PC-9 (cell line): Measurements from ENCODE around the gene PPM1N. TPM values are rescaled to one million over a fixed set of nuclear protein-coding genes. Genes with fewer than 3 reads are reported as not detected.

ENCODE experiments used
- BruUV-seq: library from RNA; stranded (reverse); fragments of 400-500 nt; replicated peaks from 2 replicates; lab custom pipeline; 2021; lab: Mats Ljungman, UMichigan
- CTCF ChIA-PET: fragments of 300-600 bp; sonication (Branson Sonifier 250); formaldehyde crosslinking; loops from one replicate; lab custom pipeline; 2022; ENCODE audit warnings: antibody characterized with exemption; lab: Charles Lee
- POLR2A ChIA-PET: fragments of 300-600 bp; sonication (Branson Sonifier 250); formaldehyde crosslinking; loops from one replicate; lab custom pipeline; 2022; ENCODE audit warnings: antibody characterized with exemption; ENCODE audit not compliant: unreplicated experiment; lab: Charles Lee
- DNase-seq, 2 experiments: peaks; one replicate each; pipeline versions ENCODE4 v3.0.0 to v3.0.0-alpha.2; 2015 to 2022; ENCODE audit warnings: mixed read lengths in 1 of 2
- H2AFZ ChIP-seq: fragments of 200-600 bp; sonication (generic); 2 replicates; pipeline ENCODE4 v1.8.1; 2017; ENCODE audit warnings: antibody characterized with exemption
- H3F3A ChIP-seq: fragments of 200-600 bp; sonication (generic); 2 replicates; pipeline ENCODE4 v1.8.1; 2017; ENCODE audit warnings: antibody characterized with exemption, mild to moderate bottlenecking, low read depth; ENCODE audit not compliant: insufficient read depth
- H3K27ac ChIP-seq: fragments of 200-600 bp; sonication (generic); 2 replicates; pipeline ENCODE4 v1.6.1; 2016; ENCODE audit warnings: mixed run types
- H3K27me3 ChIP-seq: fragments of 200-600 bp; sonication (generic); 2 replicates; pipeline ENCODE4 v1.6.1; 2016; ENCODE audit warnings: low read depth, mixed run types; ENCODE audit not compliant: insufficient read depth
- H3K36me3 ChIP-seq: fragments of 200-600 bp; sonication (generic); 2 replicates; pipeline ENCODE4 v1.6.1; 2016; ENCODE audit warnings: low read depth, mixed run types
- H3K4me1 ChIP-seq: fragments of 200-600 bp; sonication (generic); replicated peaks from 2 replicates; pipeline ENCODE4 v1.6.1; 2016; ENCODE audit warnings: mixed run types; ENCODE audit not compliant: insufficient read depth
- H3K4me2 ChIP-seq: fragments of 200-600 bp; sonication (generic); 2 replicates; pipeline ENCODE4 v1.6.1; 2017; ENCODE audit warnings: mixed run types
- H3K4me3 ChIP-seq: fragments of 200-600 bp; sonication (generic); 2 replicates; pipeline ENCODE4 v1.6.1; 2016; ENCODE audit warnings: mixed run types
- H3K79me2 ChIP-seq: fragments of 200-600 bp; sonication (generic); 2 replicates; pipeline ENCODE4 v1.6.1; 2017; ENCODE audit warnings: low read depth, mixed run types
- H3K9me2 ChIP-seq: fragments of 200-600 bp; sonication (generic); 2 replicates; pipeline ENCODE4 v1.8.1; 2017; ENCODE audit warnings: mild to moderate bottlenecking; ENCODE audit not compliant: insufficient read depth
- H3K9me3 ChIP-seq: fragments of 200-600 bp; sonication (generic); 2 replicates; pipeline ENCODE4 v1.8.1; 2016; ENCODE audit warnings: low read depth; ENCODE audit not compliant: insufficient read depth
- H4K20me1 ChIP-seq: fragments of 200-600 bp; sonication (generic); 2 replicates; pipeline ENCODE4 v1.8.1; 2017; ENCODE audit not compliant: insufficient read depth
- CTCF ChIP-seq: fragments of 200-600 bp; sonication (generic); conservative IDR thresholded peaks from 2 replicates; pipeline ENCODE4 v1.6.1; 2017; ENCODE audit warnings: mixed run types, antibody characterized with exemption, mild to moderate bottlenecking, moderate library complexity
- EZH2 ChIP-seq: fragments of 200-600 bp; sonication (generic); IDR thresholded peaks from 2 replicates; pipeline ENCODE4 v1.8.0; 2017; ENCODE audit warnings: antibody characterized with exemption, low read depth
- intact Hi-C: fragments of 100-400 bp; cut with micrococcal nuclease; formaldehyde crosslinking; loops from one replicate; pipeline ENCODE4 v1.10.0; 2022; ENCODE audit not compliant: unreplicated experiment
- total RNA-seq: library from RNA; stranded (reverse); gene quantifications from 2 replicates; pipeline ENCODE4 v1.2.3, GENCODE V29; 2021

PPM1N gene
- total RNA-seq, 1 experiment from 2014 or later = 5.0 TPM

- Histone ChIP-seq H3F3A (peaks cover 55% of the 10 kb centered on the region), H3K79me2 (no peaks in the 10 kb centered on the region), H2AFZ (peak overlapping the region; percentile 76), H3K4me1 (peaks cover 24% of the 10 kb centered on the region), H3K9me3 (peaks cover 13% of the 10 kb centered on the region), H3K9me2 (no peaks in the 10 kb centered on the region), H3K4me2 (peak overlapping the region; percentile 97), H3K27ac (peak overlapping the region; percentile 88), H4K20me1 (no peaks in the 10 kb centered on the region), H3K36me3 (peaks cover 16% of the 10 kb centered on the region; the same call in 1 of the 2 replicates), H3K27me3 (no peaks in the 10 kb centered on the region), H3K4me3 (peak overlapping the region; percentile 80)
- TF ChIP-seq CTCF = peak; percentile 34; the same call in 1 of the 2 replicates
- TF ChIP-seq EZH2 = no peak
- ChIA-PET POLR2A (interaction anchor here (0.6 to 0.7 kb wide), 5 partner anchors 10 to 252 kb away, joined by 3 to 16 read pairs (median 4); partner anchors contain the start of gene SIX5), CTCF (interaction anchor here (0.5 to 1.2 kb wide), 5 partner anchors 29 to 357 kb away, joined by 3 to 6 read pairs (median 3); partner anchors contain the start of genes EML2 and IRF2BP1)
- intact Hi-C loops = loop anchor here (1.0 to 5.0 kb wide), 4 partner anchors 36 to 163 kb away; partner anchors contain the start of genes OPA3, QPCTL and SNRPD2
- DNase-seq = peak; percentile 82 to 85
- BruUV-seq = no TSS peak
Observed at GRCh38 chr19:45528744-45529419, 30.6 kb downstream of the PPM1N start.

GRCh38 chr19:45529420-45529785 is 31.2 kb downstream of the PPM1N start:
- ChIA-PET POLR2A (interaction anchor here (0.7 kb wide), 1 partner anchor 252 kb away, joined by 3 read pairs; no protein-coding TSS in a partner anchor), CTCF (interaction anchor here (0.6 to 1.2 kb wide), 3 partner anchors 29 to 101 kb away, joined by 3 to 6 read pairs (median 4); no protein-coding TSS in a partner anchor)
- DNase-seq = no peak
- peaks cover 11% of the 10 kb centered on the region; the same call in 1 of the 2 replicates for H3K36me3 ChIP-seq
- H3K27me3 ChIP-seq = no peaks in the 10 kb centered on the region
- peak overlapping the region; percentile 97 for H3K4me2 ChIP-seq
- H3K79me2 ChIP-seq = no peaks in the 10 kb centered on the region
- peaks cover 13% of the 10 kb centered on the region for H3K9me3 ChIP-seq
- peaks cover 53% of the 10 kb centered on the region for H3F3A ChIP-seq
- no peaks in the 10 kb centered on the region for H3K9me2 ChIP-seq
- peak overlapping the region; percentile 80 for H3K4me3 ChIP-seq
- peak overlapping the region; percentile 76 for H2AFZ ChIP-seq
- no TSS peak for BruUV-seq
- intact Hi-C loops = loop anchor here (2.0 to 5.0 kb wide), 3 partner anchors 37 to 163 kb away; partner anchors contain the start of genes OPA3, QPCTL and SNRPD2
- peak overlapping the region; percentile 88; the same call in 1 of the 2 replicates for H3K27ac ChIP-seq
- no peak for TF ChIP-seq CTCF
- TF ChIP-seq EZH2 = no peak
- peaks cover 24% of the 10 kb centered on the region for H3K4me1 ChIP-seq
- no peaks in the 10 kb centered on the region for H4K20me1 ChIP-seq

- peaks cover 40% of the 10 kb centered on the region for H3K4me1 ChIP-seq
- H2AFZ ChIP-seq = no peak overlapping the region
- H3K4me3 ChIP-seq = no peak overlapping the region
- peaks cover 48% of the 10 kb centered on the region for H3F3A ChIP-seq
- POLR2A ChIA-PET = no interaction called here
- no peak overlapping the region for H3K27ac ChIP-seq
- H3K27me3 ChIP-seq = no peaks in the 10 kb centered on the region
- intact Hi-C loops = no loop called here
- no peaks in the 10 kb centered on the region for H3K79me2 ChIP-seq
- no peaks in the 10 kb centered on the region for H3K9me2 ChIP-seq
- 0 out of 2 replicates have a peak, but pooled peaks cover 3% of the 10 kb centered on the region for H3K36me3 ChIP-seq
- no peaks in the 10 kb centered on the region for H4K20me1 ChIP-seq
- CTCF ChIA-PET = interaction anchor here (0.6 kb wide), 1 partner anchor 484 kb away, joined by 3 read pairs; no protein-coding TSS in a partner anchor
- TF ChIP-seq EZH2 = no peak
- TF ChIP-seq CTCF = no peak
- no TSS peak for BruUV-seq
- H3K9me3 ChIP-seq = peaks cover 13% of the 10 kb centered on the region
- DNase-seq = no peak
- H3K4me2 ChIP-seq = no peak overlapping the region
Observed at GRCh38 chr19:45531349-45531748, 33.1 kb downstream of the PPM1N start.
